Activated naive CD4-positive, alpha-beta T cell treated with anti-CD3 and anti-CD28 coated beads, Interleukin-2, amount 10 ng/mL, durations not matched to agents 5 hours and 36 hours (primary cell): ENCODE results near the gene OR10J1. TPM values are rescaled to one million over a fixed set of nuclear protein-coding genes. Genes with fewer than 3 reads are reported as not detected.

ENCODE experiments used
- total RNA-seq, 2 experiments: library from RNA; stranded (reverse); gene quantifications; one replicate each; pipeline ENCODE4 v1.2.3, GENCODE V29; 2021

Gene OR10J1, protein sequence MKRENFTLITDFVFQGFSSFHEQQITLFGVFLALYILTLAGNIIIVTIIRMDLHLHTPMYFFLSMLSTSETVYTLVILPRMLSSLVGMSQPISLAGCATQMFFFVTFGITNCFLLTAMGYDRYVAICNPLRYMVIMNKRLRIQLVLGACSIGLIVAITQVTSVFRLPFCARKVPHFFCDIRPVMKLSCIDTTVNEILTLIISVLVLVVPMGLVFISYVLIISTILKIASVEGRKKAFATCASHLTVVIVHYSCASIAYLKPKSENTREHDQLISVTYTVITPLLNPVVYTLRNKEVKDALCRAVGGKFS
- total RNA-seq = not detected

DNA sequence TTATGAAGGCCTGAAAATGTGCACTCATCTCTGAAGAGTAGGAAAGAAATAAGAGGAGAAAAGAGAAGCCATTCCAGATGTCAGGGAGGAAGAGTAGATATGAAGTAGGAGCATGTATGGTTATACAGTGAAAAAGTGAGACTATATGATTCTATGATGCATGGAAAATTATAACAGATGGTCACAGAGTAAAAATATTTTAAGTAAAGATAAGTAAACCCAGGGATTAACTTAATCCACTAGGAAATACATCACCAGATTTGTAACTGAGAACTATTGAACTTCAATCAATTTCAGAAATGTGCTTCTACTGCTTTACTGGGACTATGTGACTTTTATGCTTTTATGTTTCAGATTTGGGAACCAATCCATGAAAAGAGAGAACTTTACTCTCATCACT lies at the start of gene OR10J1:
TSS of gene OR10J1 (plus strand) at position 301 of the 400 bp plus-strand sequence. CDS start at position 371, 70 bp downstream.

DNA sequence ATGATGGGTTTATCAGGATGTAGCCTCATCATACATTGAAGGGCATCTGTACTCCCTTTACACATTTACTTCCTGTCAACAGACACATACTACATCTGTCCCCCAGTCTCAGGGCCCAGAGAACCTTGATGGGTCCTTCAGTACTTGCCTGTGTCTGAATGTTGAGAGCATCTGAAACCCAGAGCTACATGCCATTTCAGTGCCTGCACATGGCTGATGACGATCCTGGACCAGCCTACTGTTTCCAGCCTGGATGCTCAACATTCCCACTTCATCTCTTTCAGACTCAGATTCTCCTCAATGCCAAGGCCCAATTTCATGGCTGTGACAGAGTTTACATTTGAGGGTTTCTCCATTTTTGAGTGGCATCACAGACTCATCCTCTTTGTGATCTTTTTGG lies 7.6 kb upstream of the OR10J1 start, which contains the start of gene OR10J4:
TSS of gene OR10J4 (plus strand) at position 301 of the 400 bp plus-strand sequence.

Other genes starting within 250 kb of the OR10J1 start
- gene ACKR1, start 234.8 kb upstream of the OR10J1 start, total RNA-seq = not detected
- not detected for gene FCER1A, start 137.4 kb upstream of the OR10J1 start, total RNA-seq
- not detected for gene OR10J4, start 7.5 kb upstream of the OR10J1 start, total RNA-seq
- not detected for gene OR10J5, start 96.3 kb downstream of the OR10J1 start, total RNA-seq
- not detected for gene APCS, start 148.1 kb downstream of the OR10J1 start, total RNA-seq